T-helper 17 cell (primary cell): Measurements from ENCODE around the gene GPRIN3. TPM values are rescaled to one million over a fixed set of nuclear protein-coding genes. Genes with fewer than 3 reads are reported as not detected.

Experiments used
- ATAC-seq: fragments of 150-1000 bp; cut with Tn5 transposase; 2 replicates; pipeline ENCODE4 v1.10.0; 2021; ENCODE audit warnings: mild to moderate bottlenecking, moderate library complexity
- DNase-seq, 3 donors: peaks; one replicate each; pipeline versions ENCODE4 v3.0.0 to v3.0.0-alpha.2; 2020 to 2021
- H3K9me3 ChIP-seq: one replicate; pipeline ENCODE4 v1.7.0; 2013; ENCODE audit warnings: low read length, mild to moderate bottlenecking; ENCODE audit not compliant: control insufficient read depth, poor library complexity, severe bottlenecking
- H3K27ac Mint-ChIP-seq: one replicate; pipeline ENCODE4 v1.8.0; 2022; ENCODE audit warnings: mild to moderate bottlenecking, moderate library complexity, mixed read lengths
- H3K27me3 Mint-ChIP-seq: one replicate; pipeline ENCODE4 v1.8.0; 2022; ENCODE audit warnings: mixed read lengths
- H3K36me3 Mint-ChIP-seq: one replicate; pipeline ENCODE4 v1.8.0; 2022; ENCODE audit warnings: low read depth, mixed read lengths
- H3K4me1 Mint-ChIP-seq: one replicate; pipeline ENCODE4 v1.8.0; 2022; ENCODE audit warnings: mild to moderate bottlenecking, mixed read lengths
- H3K4me3 Mint-ChIP-seq: one replicate; pipeline ENCODE4 v1.8.0; 2022; ENCODE audit warnings: mild to moderate bottlenecking, moderate library complexity, mixed read lengths
- total RNA-seq, 4 donors: library from RNA in 2 of 4; stranded (reverse) in 2 of 4; gene quantifications; one replicate each; pipeline ENCODE4 v1.2.3 and lab custom pipeline; 2022 to 2026

Gene GPRIN3
- total RNA-seq, 2 donors from 2014 or later: 88.5 to 89.7 TPM

- DNase-seq (no peak), ATAC-seq (no peak)
- peaks cover 13% of the 10 kb centered on the region for H3K36me3 Mint-ChIP-seq
- no peaks in the 10 kb centered on the region for H3K27me3 Mint-ChIP-seq
- peaks cover 38% of the 10 kb centered on the region for H3K4me1 Mint-ChIP-seq
- no peaks in the 10 kb centered on the region for H3K9me3 ChIP-seq
- H3K4me3 Mint-ChIP-seq: no peak overlapping the region
- H3K27ac Mint-ChIP-seq: peak overlapping the region; percentile 75
Observed at GRCh38 chr4:89277412-89277811, 30.2 kb downstream of the GPRIN3 start.

GRCh38 chr4:89276296-89276695, 31.3 kb downstream of the GPRIN3 start:
- ATAC-seq (no peak), DNase-seq (no peak)
- Mint-ChIP-seq H3K36me3 (peaks cover 10% of the 10 kb centered on the region), H3K4me1 (peaks cover 40% of the 10 kb centered on the region), H3K27ac (peak overlapping the region; percentile 75), H3K4me3 (no peak overlapping the region), H3K27me3 (no peaks in the 10 kb centered on the region)
- no peaks in the 10 kb centered on the region for H3K9me3 ChIP-seq

GRCh38 chr4:89275587-89275986, 32.0 kb downstream of the GPRIN3 start:
- no peaks in the 10 kb centered on the region for H3K9me3 ChIP-seq
- DNase-seq (no peak), ATAC-seq (no peak)
- Mint-ChIP-seq H3K27ac (peak overlapping the region; percentile 75), H3K27me3 (no peaks in the 10 kb centered on the region), H3K4me1 (peaks cover 43% of the 10 kb centered on the region), H3K4me3 (no peak overlapping the region), H3K36me3 (peaks cover 13% of the 10 kb centered on the region)

GRCh38 chr4:89273741-89274141, 33.9 kb downstream of the GPRIN3 start:
- H3K36me3 Mint-ChIP-seq: peaks cover 14% of the 10 kb centered on the region
- no peaks in the 10 kb centered on the region for H3K27me3 Mint-ChIP-seq
- DNase-seq (no peak), ATAC-seq (no peak)
- peak overlapping the region; percentile 31 for H3K4me3 Mint-ChIP-seq
- no peaks in the 10 kb centered on the region for H3K9me3 ChIP-seq
- peaks cover 57% of the 10 kb centered on the region for H3K4me1 Mint-ChIP-seq
- peak overlapping the region; percentile 73 for H3K27ac Mint-ChIP-seq

- H3K4me1 Mint-ChIP-seq: peaks cover 62% of the 10 kb centered on the region
- H3K4me3 Mint-ChIP-seq: peak overlapping the region; percentile 32
- no peaks in the 10 kb centered on the region for H3K9me3 ChIP-seq
- ATAC-seq (peak; percentile 16), DNase-seq (no peak)
- H3K27me3 Mint-ChIP-seq: no peaks in the 10 kb centered on the region
- peak overlapping the region; percentile 2 for H3K27ac Mint-ChIP-seq
- H3K36me3 Mint-ChIP-seq: peaks cover 10% of the 10 kb centered on the region
Observed at GRCh38 chr4:89270792-89271191, 36.8 kb downstream of the GPRIN3 start.

- H3K9me3 ChIP-seq: no peaks in the 10 kb centered on the region
- DNase-seq (no peak), ATAC-seq (no peak)
- Mint-ChIP-seq H3K27me3 (no peaks in the 10 kb centered on the region), H3K4me3 (peak overlapping the region; percentile 49), H3K27ac (peak overlapping the region; percentile 68), H3K36me3 (peaks cover 10% of the 10 kb centered on the region), H3K4me1 (peaks cover 60% of the 10 kb centered on the region)
Observed at GRCh38 chr4:89269121-89269666, 38.4 kb downstream of the GPRIN3 start.

- peaks cover 60% of the 10 kb centered on the region for H3K4me1 Mint-ChIP-seq
- no peak for DNase-seq
- H3K36me3 Mint-ChIP-seq: peaks cover 8% of the 10 kb centered on the region
- ATAC-seq: no peak
- peak overlapping the region; percentile 68 for H3K27ac Mint-ChIP-seq
- H3K4me3 Mint-ChIP-seq: no peak overlapping the region
- H3K27me3 Mint-ChIP-seq: no peaks in the 10 kb centered on the region
- no peaks in the 10 kb centered on the region for H3K9me3 ChIP-seq
Observed at GRCh38 chr4:89268679-89269078, 38.9 kb downstream of the GPRIN3 start.

- no peak for ATAC-seq
- peaks cover 61% of the 10 kb centered on the region for H3K4me1 Mint-ChIP-seq
- H3K27me3 Mint-ChIP-seq: no peaks in the 10 kb centered on the region
- no peak for DNase-seq
- peak overlapping the region; percentile 10 for H3K4me3 Mint-ChIP-seq
- peak overlapping the region; percentile 68 for H3K27ac Mint-ChIP-seq
- H3K9me3 ChIP-seq: no peaks in the 10 kb centered on the region
- H3K36me3 Mint-ChIP-seq: peaks cover 10% of the 10 kb centered on the region
Observed at GRCh38 chr4:89267846-89268245, 39.8 kb downstream of the GPRIN3 start.

- ATAC-seq: no peak
- Mint-ChIP-seq H3K4me3 (peak overlapping the region; percentile 10), H3K27ac (peak overlapping the region; percentile 68), H3K36me3 (peaks cover 10% of the 10 kb centered on the region), H3K4me1 (peaks cover 61% of the 10 kb centered on the region), H3K27me3 (no peaks in the 10 kb centered on the region)
- no peaks in the 10 kb centered on the region for H3K9me3 ChIP-seq
- DNase-seq: no peak
Observed at GRCh38 chr4:89267392-89267791, 40.2 kb downstream of the GPRIN3 start.

- Mint-ChIP-seq H3K27ac (peak overlapping the region; percentile 91), H3K4me3 (no peak overlapping the region), H3K4me1 (peaks cover 53% of the 10 kb centered on the region), H3K27me3 (no peaks in the 10 kb centered on the region), H3K36me3 (peaks cover 10% of the 10 kb centered on the region)
- no peak for ATAC-seq
- no peak for DNase-seq
- H3K9me3 ChIP-seq: no peaks in the 10 kb centered on the region
Observed at GRCh38 chr4:89266128-89266527, 41.5 kb downstream of the GPRIN3 start.

- H3K36me3 Mint-ChIP-seq: peaks cover 7% of the 10 kb centered on the region
- H3K4me3 Mint-ChIP-seq: peak overlapping the region; percentile 44
- peak overlapping the region; percentile 98 for H3K27ac Mint-ChIP-seq
- peaks cover 54% of the 10 kb centered on the region for H3K4me1 Mint-ChIP-seq
- ATAC-seq (no peak), DNase-seq (no peak)
- no peaks in the 10 kb centered on the region for H3K9me3 ChIP-seq
- H3K27me3 Mint-ChIP-seq: no peaks in the 10 kb centered on the region
Observed at GRCh38 chr4:89263265-89263664, 44.3 kb downstream of the GPRIN3 start.

- H3K4me1 Mint-ChIP-seq: peaks cover 71% of the 10 kb centered on the region
- peak overlapping the region; percentile 98 for H3K27ac Mint-ChIP-seq
- DNase-seq: no peak
- H3K27me3 Mint-ChIP-seq: no peaks in the 10 kb centered on the region
- H3K9me3 ChIP-seq: no peaks in the 10 kb centered on the region
- H3K36me3 Mint-ChIP-seq: peaks cover 7% of the 10 kb centered on the region
- no peak for ATAC-seq
- H3K4me3 Mint-ChIP-seq: peak overlapping the region; percentile 36
Observed at GRCh38 chr4:89259301-89260028, 48.1 kb downstream of the GPRIN3 start.

- H3K9me3 ChIP-seq: no peaks in the 10 kb centered on the region
- H3K27me3 Mint-ChIP-seq: no peaks in the 10 kb centered on the region
- peak overlapping the region; percentile 98 for H3K27ac Mint-ChIP-seq
- DNase-seq (no peak), ATAC-seq (no peak)
- H3K36me3 Mint-ChIP-seq: peaks cover 3% of the 10 kb centered on the region
- peaks cover 72% of the 10 kb centered on the region for H3K4me1 Mint-ChIP-seq
- no peak overlapping the region for H3K4me3 Mint-ChIP-seq
Observed at GRCh38 chr4:89258506-89258905, 49.1 kb downstream of the GPRIN3 start.

- Mint-ChIP-seq H3K4me3 (no peak overlapping the region), H3K27ac (peak overlapping the region; percentile 98), H3K36me3 (peaks cover 3% of the 10 kb centered on the region), H3K27me3 (no peaks in the 10 kb centered on the region), H3K4me1 (peaks cover 75% of the 10 kb centered on the region)
- DNase-seq: no peak
- H3K9me3 ChIP-seq: no peaks in the 10 kb centered on the region
- ATAC-seq: peak; percentile 22
Observed at GRCh38 chr4:89257376-89257775, 50.2 kb downstream of the GPRIN3 start.
